ENCODE measurements around the gene PALB2.

PALB2 gene

GRCh38 chr16:23640931-23641765 lies at the start of gene PALB2, which contains the start of gene DCTN5:
PALB2 (minus strand) TSS chr16:23641310; CDS start chr16:23641157, 153 bp downstream.
DCTN5 (plus strand) TSS chr16:23641466; CDS start chr16:23641543, 77 bp downstream.
- peak; percentile 87 for DNase-seq (ENCODE audit: low spot score)

GRCh38 chr16:23689442-23690187 lies 48.5 kb upstream of the PALB2 start:
- no peak for DNase-seq (ENCODE audit: low spot score)

- DNase-seq (ENCODE audit: low spot score): no peak
Measured at GRCh38 chr16:23687034-23687808, 46.1 kb upstream of the PALB2 start.

GRCh38 chr16:23683487-23683886 lies 42.4 kb upstream of the PALB2 start:
- no peak for DNase-seq (ENCODE audit: low spot score)

- DNase-seq (ENCODE audit: low spot score): no peak
Measured at GRCh38 chr16:23682181-23682580, 41.1 kb upstream of the PALB2 start.

- DNase-seq (ENCODE audit: low spot score): no peak
Measured at GRCh38 chr16:23679986-23680336, 38.9 kb upstream of the PALB2 start.

GRCh38 chr16:23679274-23679985 lies 38.3 kb upstream of the PALB2 start:
- no peak for DNase-seq (ENCODE audit: low spot score)

GRCh38 chr16:23678430-23679273 lies 37.5 kb upstream of the PALB2 start, which contains the start of gene PLK1:
PLK1 (plus strand) TSS chr16:23678889; CDS start chr16:23678933, 44 bp downstream.
- peak; percentile 71 for DNase-seq (ENCODE audit: low spot score)

GRCh38 chr16:23676924-23677480 lies 35.9 kb upstream of the PALB2 start:
- no peak for DNase-seq (ENCODE audit: low spot score)

- no peak for DNase-seq (ENCODE audit: low spot score)
Measured at GRCh38 chr16:23673971-23674614, 33.0 kb upstream of the PALB2 start.

- DNase-seq (ENCODE audit: low spot score): peak; percentile 9
Measured at GRCh38 chr16:23670137-23670776, 29.1 kb upstream of the PALB2 start.

- DNase-seq (ENCODE audit: low spot score): no peak
Measured at GRCh38 chr16:23668873-23669272, 27.8 kb upstream of the PALB2 start.

GRCh38 chr16:23668225-23668624 lies 27.1 kb upstream of the PALB2 start:
- DNase-seq (ENCODE audit: low spot score): no peak

- no peak for DNase-seq (ENCODE audit: low spot score)
Measured at GRCh38 chr16:23667355-23667659, 26.2 kb upstream of the PALB2 start.

GRCh38 chr16:23666571-23667354 lies 25.7 kb upstream of the PALB2 start:
- no peak for DNase-seq (ENCODE audit: low spot score)

- no peak for DNase-seq (ENCODE audit: low spot score)
Measured at GRCh38 chr16:23663918-23664317, 22.8 kb upstream of the PALB2 start.

- DNase-seq (ENCODE audit: low spot score): no peak
Measured at GRCh38 chr16:23651943-23652468, 10.9 kb upstream of the PALB2 start.

GRCh38 chr16:23650674-23651416 lies 9.7 kb upstream of the PALB2 start:
- DNase-seq (ENCODE audit: low spot score): no peak

Measured in CD4-positive, alpha-beta T cell treated with Interleukin-2 at 100 ng/mL for 4 hours (primary cell).